Panc1 (cell line): ENCODE measurements around the gene NOXO1. TPM values are rescaled to one million over a fixed set of nuclear protein-coding genes. Genes with fewer than 3 reads are reported as not detected.

ENCODE experiments used
- ATAC-seq: fragments of 200-7000 bp; cut with Tn5 transposase; 2 replicates; pipeline ENCODE4 v1.9.1; 2020; ENCODE audit warnings: mild to moderate bottlenecking, moderate library complexity
- BruUV-seq: library from RNA; stranded (reverse); fragments of 400-500 nt; replicated peaks from 2 replicates; lab custom pipeline; 2021; lab: Mats Ljungman, UMichigan
- CTCF ChIA-PET: fragments of 300-600 bp; sonication (Branson Sonifier 250); formaldehyde crosslinking; loops from one replicate; lab custom pipeline; 2022; ENCODE audit warnings: antibody characterized with exemption; lab: Charles Lee
- POLR2A ChIA-PET: fragments of 300-600 bp; sonication (Branson Sonifier 250); formaldehyde crosslinking; loops from one replicate; lab custom pipeline; 2022; ENCODE audit warnings: antibody characterized with exemption; lab: Charles Lee
- DNase-seq: peaks from one replicate; pipeline ENCODE4 v3.0.0-alpha.2; 2010; ENCODE audit warnings: low read depth, low spot score
- H3K27ac ChIP-seq: 2 replicates; pipeline ENCODE4 v1.5.1; 2011; ENCODE audit warnings: mild to moderate bottlenecking, low read length, inconsistent platforms
- H3K27me3 ChIP-seq: fragments of 200-500 bp; sonication (Bioruptor generic); 2 replicates; pipeline ENCODE4 v1.6.0; 2014; ENCODE audit warnings: low read length, inconsistent platforms; ENCODE audit not compliant: control insufficient read depth, insufficient read depth
- H3K36me3 ChIP-seq: fragments of 200-500 bp; sonication (Bioruptor generic); 2 replicates; pipeline ENCODE4 v1.5.1; 2014; ENCODE audit warnings: inconsistent platforms, mild to moderate bottlenecking, low read length, moderate library complexity; ENCODE audit not compliant: control insufficient read depth, insufficient read depth
- H3K4me1 ChIP-seq: 2 replicates; pipeline ENCODE4 v1.5.1; 2011; ENCODE audit warnings: inconsistent platforms, mild to moderate bottlenecking, low read length, moderate library complexity; ENCODE audit not compliant: control insufficient read depth, insufficient read depth
- H3K4me3 ChIP-seq, 2 experiments: 2 replicates each; pipeline ENCODE4 v1.5.1; 2011 to 2012; ENCODE audit warnings: low read depth in 2 of 2, low read length in 2 of 2, mild to moderate bottlenecking in 2 of 2, inconsistent platforms in 1 of 2, moderate library complexity in 1 of 2
- H3K9me3 ChIP-seq: fragments of 200-500 bp; sonication (Bioruptor generic); 2 replicates; pipeline ENCODE4 v1.5.1; 2014; ENCODE audit warnings: low read depth, mild to moderate bottlenecking, inconsistent platforms, low read length, moderate library complexity; ENCODE audit not compliant: control insufficient read depth, insufficient read depth
- POLR2AphosphoS5 ChIP-seq: IDR thresholded peaks from 2 replicates; pipeline ENCODE4 v1.6.1; 2012; ENCODE audit warnings: mild to moderate bottlenecking, low read depth, low read length, moderate library complexity
- SIN3A ChIP-seq: IDR thresholded peaks from 2 replicates; pipeline ENCODE4 v1.6.1; 2012; ENCODE audit warnings: low read depth, mild to moderate bottlenecking, low read length, moderate library complexity, borderline replicate concordance; ENCODE audit not compliant: insufficient read depth
- TCF7L2 ChIP-seq: IDR thresholded peaks from 2 replicates; pipeline ENCODE4 v1.6.1; 2011; ENCODE audit warnings: mild to moderate bottlenecking, low read depth, low read length, inconsistent platforms
- in situ Hi-C: cut with HindIII; loops from 2 replicates; pipeline ENCODE4 v1.10.0; 2016; ENCODE audit warnings: low sequenced_read_pairs, low pct_unique_long_range_greater_than_20kb
- intact Hi-C: fragments of 100-400 bp; cut with micrococcal nuclease; formaldehyde crosslinking; loops from one replicate; pipeline ENCODE4 v1.10.0; 2022; ENCODE audit not compliant: unreplicated experiment
- total RNA-seq: library from RNA; stranded (reverse); gene quantifications from one replicate; pipeline ENCODE4 v1.2.1, GENCODE V29; 2021; ENCODE audit not compliant: unreplicated experiment
- TF ChIP-seq, protein P1 (sequence below): fragments of 450-650 bp; IDR thresholded peaks from 2 replicates; pipeline ENCODE4 v1.5.1; 2017; ENCODE audit warnings: mild to moderate bottlenecking
- TF ChIP-seq, protein P2 (sequence below), 2 experiments: IDR thresholded peaks; 2 replicates each; pipeline ENCODE4 v1.6.1; 2011 to 2012; ENCODE audit warnings: low read depth in 2 of 2, control low read depth in 1 of 2, low read length in 1 of 2, mild to moderate bottlenecking in 1 of 2, moderate library complexity in 1 of 2; ENCODE audit not compliant: insufficient read depth in 1 of 2

Gene NOXO1
- total RNA-seq, 1 experiment from 2014 or later = 4.0 TPM

GRCh38 chr16:1947369-1947670, 33.9 kb downstream of the NOXO1 start:
- POLR2A ChIA-PET = no interaction called here
- CTCF ChIA-PET = no interaction called here
- no TSS peak for BruUV-seq
- no peak for TF ChIP-seq POLR2AphosphoS5
- TF ChIP-seq, protein P1, sequence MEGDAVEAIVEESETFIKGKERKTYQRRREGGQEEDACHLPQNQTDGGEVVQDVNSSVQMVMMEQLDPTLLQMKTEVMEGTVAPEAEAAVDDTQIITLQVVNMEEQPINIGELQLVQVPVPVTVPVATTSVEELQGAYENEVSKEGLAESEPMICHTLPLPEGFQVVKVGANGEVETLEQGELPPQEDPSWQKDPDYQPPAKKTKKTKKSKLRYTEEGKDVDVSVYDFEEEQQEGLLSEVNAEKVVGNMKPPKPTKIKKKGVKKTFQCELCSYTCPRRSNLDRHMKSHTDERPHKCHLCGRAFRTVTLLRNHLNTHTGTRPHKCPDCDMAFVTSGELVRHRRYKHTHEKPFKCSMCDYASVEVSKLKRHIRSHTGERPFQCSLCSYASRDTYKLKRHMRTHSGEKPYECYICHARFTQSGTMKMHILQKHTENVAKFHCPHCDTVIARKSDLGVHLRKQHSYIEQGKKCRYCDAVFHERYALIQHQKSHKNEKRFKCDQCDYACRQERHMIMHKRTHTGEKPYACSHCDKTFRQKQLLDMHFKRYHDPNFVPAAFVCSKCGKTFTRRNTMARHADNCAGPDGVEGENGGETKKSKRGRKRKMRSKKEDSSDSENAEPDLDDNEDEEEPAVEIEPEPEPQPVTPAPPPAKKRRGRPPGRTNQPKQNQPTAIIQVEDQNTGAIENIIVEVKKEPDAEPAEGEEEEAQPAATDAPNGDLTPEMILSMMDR = no peak
- no peak for TF ChIP-seq SIN3A
- TF ChIP-seq TCF7L2 = no peak
- TF ChIP-seq, protein P2, sequence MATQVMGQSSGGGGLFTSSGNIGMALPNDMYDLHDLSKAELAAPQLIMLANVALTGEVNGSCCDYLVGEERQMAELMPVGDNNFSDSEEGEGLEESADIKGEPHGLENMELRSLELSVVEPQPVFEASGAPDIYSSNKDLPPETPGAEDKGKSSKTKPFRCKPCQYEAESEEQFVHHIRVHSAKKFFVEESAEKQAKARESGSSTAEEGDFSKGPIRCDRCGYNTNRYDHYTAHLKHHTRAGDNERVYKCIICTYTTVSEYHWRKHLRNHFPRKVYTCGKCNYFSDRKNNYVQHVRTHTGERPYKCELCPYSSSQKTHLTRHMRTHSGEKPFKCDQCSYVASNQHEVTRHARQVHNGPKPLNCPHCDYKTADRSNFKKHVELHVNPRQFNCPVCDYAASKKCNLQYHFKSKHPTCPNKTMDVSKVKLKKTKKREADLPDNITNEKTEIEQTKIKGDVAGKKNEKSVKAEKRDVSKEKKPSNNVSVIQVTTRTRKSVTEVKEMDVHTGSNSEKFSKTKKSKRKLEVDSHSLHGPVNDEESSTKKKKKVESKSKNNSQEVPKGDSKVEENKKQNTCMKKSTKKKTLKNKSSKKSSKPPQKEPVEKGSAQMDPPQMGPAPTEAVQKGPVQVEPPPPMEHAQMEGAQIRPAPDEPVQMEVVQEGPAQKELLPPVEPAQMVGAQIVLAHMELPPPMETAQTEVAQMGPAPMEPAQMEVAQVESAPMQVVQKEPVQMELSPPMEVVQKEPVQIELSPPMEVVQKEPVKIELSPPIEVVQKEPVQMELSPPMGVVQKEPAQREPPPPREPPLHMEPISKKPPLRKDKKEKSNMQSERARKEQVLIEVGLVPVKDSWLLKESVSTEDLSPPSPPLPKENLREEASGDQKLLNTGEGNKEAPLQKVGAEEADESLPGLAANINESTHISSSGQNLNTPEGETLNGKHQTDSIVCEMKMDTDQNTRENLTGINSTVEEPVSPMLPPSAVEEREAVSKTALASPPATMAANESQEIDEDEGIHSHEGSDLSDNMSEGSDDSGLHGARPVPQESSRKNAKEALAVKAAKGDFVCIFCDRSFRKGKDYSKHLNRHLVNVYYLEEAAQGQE (IDR thresholded peaks at IDR 0.05; ENCODE audit: insufficient read depth in 1 of 2, low read depth in 2 of 2, low read length in 1 of 2) = no peak
- peaks cover 2% of the 10 kb centered on the region for H3K4me1 ChIP-seq
- no peaks in the 10 kb centered on the region for H3K9me3 ChIP-seq
- H3K4me3 ChIP-seq = no peak overlapping the region
- intact Hi-C loops (no loop called here), in situ Hi-C loops (no loop called here)
- no peak overlapping the region for H3K27ac ChIP-seq
- DNase-seq = no peak
- H3K27me3 ChIP-seq = no peaks in the 10 kb centered on the region
- ATAC-seq = no peak
- H3K36me3 ChIP-seq = no peaks in the 10 kb centered on the region; the same call in 1 of the 2 replicates

GRCh38 chr16:1946495-1947368, 34.5 kb downstream of the NOXO1 start:
- in situ Hi-C loops (no loop called here), intact Hi-C loops (no loop called here)
- H3K27me3 ChIP-seq = no peaks in the 10 kb centered on the region
- ChIA-PET CTCF (no interaction called here), POLR2A (no interaction called here)
- H3K4me3 ChIP-seq = no peak overlapping the region
- no peak for ATAC-seq
- peaks cover 8% of the 10 kb centered on the region for H3K4me1 ChIP-seq
- no peaks in the 10 kb centered on the region; the same call in 1 of the 2 replicates for H3K36me3 ChIP-seq
- no TSS peak for BruUV-seq
- H3K9me3 ChIP-seq = no peaks in the 10 kb centered on the region
- no peak for DNase-seq
- TF ChIP-seq TCF7L2 = no peak
- no peak for TF ChIP-seq POLR2AphosphoS5
- TF ChIP-seq, protein P2 (IDR thresholded peaks at IDR 0.05; ENCODE audit: insufficient read depth in 1 of 2, low read depth in 2 of 2, low read length in 1 of 2) = no peak
- TF ChIP-seq, protein P1 = no peak
- no peak for TF ChIP-seq SIN3A
- no peak overlapping the region for H3K27ac ChIP-seq
